Progenitor cell of endocrine pancreas (in vitro differentiated cells): ENCODE measurements around the gene NKAIN2. TPM values are rescaled to one million over a fixed set of nuclear protein-coding genes. Genes with fewer than 3 reads are reported as not detected.
"Not testable (repeated sequence)": the region's sequence is repeated elsewhere in the genome, so short reads cannot be mapped to it uniquely, and the experiment has no call there.

Source experiments
- DNase-seq: peaks from one replicate; pipeline ENCODE4 v3.0.0; 2021; ENCODE audit warnings: low spot score; ENCODE audit not compliant: unreplicated experiment
- H3K27ac Mint-ChIP-seq: 2 replicates; pipeline ENCODE4 v1.8.0; 2021; ENCODE audit warnings: mild to moderate bottlenecking, moderate library complexity, mixed read lengths
- H3K27me3 Mint-ChIP-seq: 2 replicates; pipeline ENCODE4 v1.8.0; 2021; ENCODE audit warnings: mixed read lengths
- H3K36me3 Mint-ChIP-seq: 2 replicates; pipeline ENCODE4 v1.8.0; 2022; ENCODE audit warnings: mixed read lengths; ENCODE audit not compliant: insufficient read depth
- H3K4me1 Mint-ChIP-seq: 2 replicates; pipeline ENCODE4 v1.8.0; 2021; ENCODE audit warnings: low read depth, mixed read lengths
- H3K4me3 Mint-ChIP-seq: 2 replicates; pipeline ENCODE4 v1.8.0; 2021; ENCODE audit warnings: low read depth, mild to moderate bottlenecking, moderate library complexity, mixed read lengths
- H3K9me3 Mint-ChIP-seq: 2 replicates; pipeline ENCODE4 v1.8.0; 2021; ENCODE audit warnings: low read depth, mixed read lengths
- CTCF ChIP-seq: fragments of 200-600 bp; sonication (generic); IDR thresholded peaks from one replicate; pipeline ENCODE4 v1.5.0; 2021; ENCODE audit warnings: antibody characterized with exemption, mild to moderate bottlenecking; ENCODE audit not compliant: unreplicated experiment
- total RNA-seq: library from RNA; stranded (reverse); gene quantifications from 2 replicates; pipeline ENCODE4 v1.2.1, GENCODE V29; 2021

Gene NKAIN2
- total RNA-seq, 1 donor from 2014 or later = 2.5 TPM

DNA sequence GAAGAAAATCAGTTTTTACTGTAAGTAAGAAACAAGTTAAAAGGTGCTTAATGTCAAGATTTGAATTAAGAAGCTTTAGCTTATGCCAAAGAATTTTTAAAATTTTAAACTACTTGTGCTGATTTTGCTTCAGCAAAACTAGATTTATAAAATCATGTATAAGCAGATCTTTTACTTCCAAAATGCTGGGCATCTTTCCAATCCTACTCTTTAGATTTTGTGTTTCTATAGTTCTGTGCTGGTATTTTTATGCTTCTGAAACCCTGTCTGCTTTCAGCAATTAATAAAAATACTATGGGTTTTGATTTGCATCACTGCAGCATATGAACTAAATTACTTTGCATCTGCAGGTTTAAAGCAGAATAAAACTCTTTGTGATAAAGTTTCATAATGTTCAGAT lies 920.0 kb downstream of the NKAIN2 start:
- no peak for TF ChIP-seq CTCF
- no peaks in the 10 kb centered on the region for H3K27me3 Mint-ChIP-seq
- no peak for DNase-seq
- H3K4me1 Mint-ChIP-seq = no peaks in the 10 kb centered on the region
- H3K27ac Mint-ChIP-seq = no peak overlapping the region
- H3K4me3 Mint-ChIP-seq = no peak overlapping the region
- H3K9me3 Mint-ChIP-seq = no peaks in the 10 kb centered on the region
- H3K36me3 Mint-ChIP-seq = no peaks in the 10 kb centered on the region

GRCh38 chr6:124737804-124738203 lies 934.1 kb downstream of the NKAIN2 start:
- H3K27me3 Mint-ChIP-seq, H3K27ac Mint-ChIP-seq, H3K4me3 Mint-ChIP-seq, DNase-seq, H3K36me3 Mint-ChIP-seq, H3K4me1 Mint-ChIP-seq: not testable (repeated sequence)
- peaks cover 10% of the 10 kb centered on the region for H3K9me3 Mint-ChIP-seq

DNA sequence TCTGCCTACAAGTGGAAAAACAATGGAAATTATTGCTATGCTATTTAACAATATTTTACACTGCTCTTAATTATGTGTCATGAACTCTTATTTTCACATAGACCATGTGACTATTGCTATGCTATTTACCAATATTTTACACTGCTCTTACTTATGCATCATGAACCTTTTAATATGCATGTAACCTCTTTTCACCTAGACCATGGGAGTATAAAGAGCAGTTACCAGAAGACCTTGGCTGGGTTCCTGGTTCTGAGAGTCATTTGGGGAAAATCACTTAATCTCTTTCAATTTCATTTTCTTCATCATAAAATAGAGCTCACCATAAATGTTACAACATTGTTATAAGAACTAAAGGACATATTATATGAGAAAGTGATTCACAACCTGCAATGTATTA lies 934.8 kb downstream of the NKAIN2 start:
- Mint-ChIP-seq H3K4me1 (peaks cover 2% of the 10 kb centered on the region), H3K27me3 (no peaks in the 10 kb centered on the region), H3K36me3 (no peaks in the 10 kb centered on the region), H3K4me3 (no peak overlapping the region), H3K9me3 (peaks cover 5% of the 10 kb centered on the region), H3K27ac (no peak overlapping the region)
- no peak for TF ChIP-seq CTCF
- DNase-seq = no peak

DNA sequence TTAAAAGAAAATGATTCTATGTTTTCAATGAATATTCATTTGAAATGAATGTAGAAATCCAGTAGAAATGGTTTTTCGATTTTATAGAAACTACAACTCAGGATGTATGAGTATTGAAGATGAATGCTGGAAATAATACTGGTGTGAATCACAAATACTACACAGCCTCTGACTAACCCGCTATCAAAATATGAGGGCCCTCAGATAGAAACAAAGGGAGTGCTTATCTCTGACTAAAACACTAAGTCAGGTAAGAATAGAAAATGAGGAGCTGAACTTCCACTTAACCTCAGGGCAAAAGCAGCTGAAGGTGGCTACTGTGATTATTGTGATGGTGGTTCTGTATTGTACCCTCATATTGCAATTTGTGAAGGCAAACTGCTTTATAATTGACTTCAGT lies 937.7 kb downstream of the NKAIN2 start:
- no peak for DNase-seq
- Mint-ChIP-seq H3K9me3 (peaks cover 4% of the 10 kb centered on the region), H3K36me3 (no peaks in the 10 kb centered on the region), H3K27ac (no peak overlapping the region), H3K4me1 (peaks cover 3% of the 10 kb centered on the region), H3K27me3 (no peaks in the 10 kb centered on the region), H3K4me3 (no peak overlapping the region)
- no peak for TF ChIP-seq CTCF

GRCh38 chr6:124742971-124743370 lies 939.3 kb downstream of the NKAIN2 start:
- no peaks in the 10 kb centered on the region for H3K36me3 Mint-ChIP-seq
- no peaks in the 10 kb centered on the region for H3K27me3 Mint-ChIP-seq
- DNase-seq = no peak
- H3K27ac Mint-ChIP-seq = no peak overlapping the region
- peaks cover 11% of the 10 kb centered on the region for H3K4me1 Mint-ChIP-seq
- H3K4me3 Mint-ChIP-seq = no peak overlapping the region
- no peaks in the 10 kb centered on the region for H3K9me3 Mint-ChIP-seq
- TF ChIP-seq CTCF = no peak

GRCh38 chr6:124743420-124743819 lies 939.8 kb downstream of the NKAIN2 start:
- Mint-ChIP-seq H3K9me3 (no peaks in the 10 kb centered on the region), H3K27ac (no peak overlapping the region), H3K4me1 (peaks cover 16% of the 10 kb centered on the region), H3K36me3 (no peaks in the 10 kb centered on the region), H3K27me3 (no peaks in the 10 kb centered on the region), H3K4me3 (no peak overlapping the region)
- no peak for TF ChIP-seq CTCF
- no peak for DNase-seq
